T-helper 17 cell (primary cell): ENCODE measurements around the gene TTLL1. TPM values are rescaled to one million over a fixed set of nuclear protein-coding genes. Genes with fewer than 3 reads are reported as not detected.
"Not testable (repeated sequence)": the region's sequence is repeated elsewhere in the genome, so short reads cannot be mapped to it uniquely, and the experiment has no call there.

Experiments used
- ATAC-seq: fragments of 150-1000 bp; cut with Tn5 transposase; 2 replicates; pipeline ENCODE4 v1.10.0; 2021; ENCODE audit warnings: mild to moderate bottlenecking, moderate library complexity
- DNase-seq, 3 donors: peaks; one replicate each; pipeline versions ENCODE4 v3.0.0 to v3.0.0-alpha.2; 2020 to 2021
- H3K9me3 ChIP-seq: one replicate; pipeline ENCODE4 v1.7.0; 2013; ENCODE audit warnings: low read length, mild to moderate bottlenecking; ENCODE audit not compliant: control insufficient read depth, poor library complexity, severe bottlenecking
- H3K27ac Mint-ChIP-seq: one replicate; pipeline ENCODE4 v1.8.0; 2022; ENCODE audit warnings: mild to moderate bottlenecking, moderate library complexity, mixed read lengths
- H3K27me3 Mint-ChIP-seq: one replicate; pipeline ENCODE4 v1.8.0; 2022; ENCODE audit warnings: mixed read lengths
- H3K36me3 Mint-ChIP-seq: one replicate; pipeline ENCODE4 v1.8.0; 2022; ENCODE audit warnings: low read depth, mixed read lengths
- H3K4me1 Mint-ChIP-seq: one replicate; pipeline ENCODE4 v1.8.0; 2022; ENCODE audit warnings: mild to moderate bottlenecking, mixed read lengths
- H3K4me3 Mint-ChIP-seq: one replicate; pipeline ENCODE4 v1.8.0; 2022; ENCODE audit warnings: mild to moderate bottlenecking, moderate library complexity, mixed read lengths
- total RNA-seq, 4 donors: library from RNA in 2 of 4; stranded (reverse) in 2 of 4; gene quantifications; one replicate each; pipeline ENCODE4 v1.2.3 and lab custom pipeline; 2022 to 2026

The TTLL1 gene
- total RNA-seq, 2 donors from 2014 or later: 3.3 to 5.9 TPM

DNA sequence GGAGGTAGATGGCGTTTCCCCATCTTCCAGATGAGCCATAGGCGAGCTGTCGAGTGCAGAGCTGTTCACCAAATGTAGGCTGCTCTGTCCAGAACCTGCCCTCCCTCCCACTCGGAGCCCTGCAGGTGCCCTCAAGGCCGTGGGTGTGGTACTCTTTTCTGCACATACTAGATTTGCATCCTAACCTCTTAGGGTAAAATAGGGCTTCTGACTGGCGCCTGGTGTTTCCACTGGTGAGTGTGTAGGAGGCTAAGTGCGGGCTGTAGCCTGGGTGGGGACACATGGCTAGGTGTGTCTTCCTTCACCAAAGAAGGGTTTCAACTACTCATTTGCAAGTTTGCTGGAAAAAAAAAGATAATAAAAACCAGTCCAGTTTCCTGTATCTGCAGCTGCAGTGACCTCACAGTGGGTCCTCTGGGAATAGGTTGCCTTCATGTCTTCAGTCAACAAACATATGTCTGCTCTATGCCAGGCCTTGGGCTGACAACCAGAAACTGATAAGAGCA lies 29.8 kb upstream of the TTLL1 start:
- no peak overlapping the region for H3K27ac Mint-ChIP-seq
- no peak overlapping the region for H3K4me3 Mint-ChIP-seq
- peak; percentile 16 for ATAC-seq
- H3K9me3 ChIP-seq: no peaks in the 10 kb centered on the region
- no peak for DNase-seq
- no peaks in the 10 kb centered on the region for H3K36me3 Mint-ChIP-seq
- no peaks in the 10 kb centered on the region for H3K27me3 Mint-ChIP-seq
- peaks cover 8% of the 10 kb centered on the region for H3K4me1 Mint-ChIP-seq

DNA sequence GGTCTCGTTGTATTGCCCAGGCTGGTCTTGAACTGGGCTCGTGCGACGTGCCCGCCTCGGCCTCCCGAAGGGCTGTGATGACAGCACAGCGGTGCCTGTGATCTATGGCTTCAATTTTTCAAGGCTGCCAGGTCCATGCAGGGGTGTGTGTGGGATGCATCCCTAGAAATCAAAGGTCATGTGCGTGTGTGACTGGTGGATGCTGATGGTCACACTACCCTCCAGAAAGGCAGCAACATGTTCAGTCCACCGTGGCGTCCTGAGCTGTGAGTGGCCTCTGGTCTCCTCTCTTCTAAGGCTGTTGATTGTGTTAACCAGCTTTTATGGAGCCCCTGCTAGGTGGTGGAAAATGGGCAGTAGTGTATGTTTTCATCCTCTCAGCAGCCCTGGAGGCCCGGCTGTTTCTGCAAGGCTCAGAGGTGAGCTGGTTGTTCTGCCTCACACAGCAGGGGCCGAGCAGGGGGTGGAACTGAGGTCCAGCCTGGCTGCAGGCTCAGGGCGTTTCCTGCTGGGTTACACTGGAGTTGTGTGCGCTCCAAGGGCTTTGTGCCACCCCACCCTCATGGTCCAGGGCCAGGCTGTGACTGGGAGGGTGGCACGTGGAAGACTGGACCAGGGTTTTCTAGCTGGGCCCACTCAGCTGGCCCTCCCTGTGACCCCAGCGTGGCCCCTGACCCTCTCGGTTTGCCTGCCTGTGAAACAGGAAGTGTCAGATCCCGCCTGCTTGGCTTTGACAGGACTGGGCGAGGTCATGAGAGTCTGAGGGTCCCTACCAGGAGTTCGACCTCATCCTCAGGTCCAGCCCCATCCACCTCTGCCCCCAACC lies 29.0 kb upstream of the TTLL1 start:
- Mint-ChIP-seq H3K27me3 (no peaks in the 10 kb centered on the region), H3K36me3 (no peaks in the 10 kb centered on the region), H3K4me3 (no peak overlapping the region), H3K27ac (no peak overlapping the region), H3K4me1 (peaks cover 8% of the 10 kb centered on the region)
- DNase-seq (no peak), ATAC-seq (no peak)
- no peaks in the 10 kb centered on the region for H3K9me3 ChIP-seq

DNA sequence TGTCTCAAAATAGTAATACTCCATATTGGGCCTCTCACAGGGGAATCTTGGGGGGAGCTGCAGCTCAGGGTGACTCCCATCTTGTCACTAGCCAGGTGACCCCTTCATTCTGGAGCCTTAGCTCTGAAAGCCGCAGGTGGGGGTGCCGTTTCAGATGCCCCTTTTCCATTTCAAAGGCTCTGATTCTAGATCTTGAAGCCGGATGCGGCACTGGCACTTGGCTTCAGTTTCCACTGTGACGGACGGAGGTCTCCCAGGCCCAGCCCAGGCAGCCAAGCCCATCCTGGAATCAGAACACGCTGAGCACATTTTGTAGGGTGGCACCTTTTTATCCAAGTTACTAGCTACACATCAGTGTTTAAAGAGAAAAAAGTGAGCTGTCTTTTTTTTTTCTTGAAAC lies 27.7 kb upstream of the TTLL1 start:
- H3K4me3 Mint-ChIP-seq: no peak overlapping the region
- H3K4me1 Mint-ChIP-seq: peaks cover 8% of the 10 kb centered on the region
- DNase-seq (no peak), ATAC-seq (no peak)
- no peak overlapping the region for H3K27ac Mint-ChIP-seq
- no peaks in the 10 kb centered on the region for H3K9me3 ChIP-seq
- H3K27me3 Mint-ChIP-seq: no peaks in the 10 kb centered on the region
- no peaks in the 10 kb centered on the region for H3K36me3 Mint-ChIP-seq

DNA sequence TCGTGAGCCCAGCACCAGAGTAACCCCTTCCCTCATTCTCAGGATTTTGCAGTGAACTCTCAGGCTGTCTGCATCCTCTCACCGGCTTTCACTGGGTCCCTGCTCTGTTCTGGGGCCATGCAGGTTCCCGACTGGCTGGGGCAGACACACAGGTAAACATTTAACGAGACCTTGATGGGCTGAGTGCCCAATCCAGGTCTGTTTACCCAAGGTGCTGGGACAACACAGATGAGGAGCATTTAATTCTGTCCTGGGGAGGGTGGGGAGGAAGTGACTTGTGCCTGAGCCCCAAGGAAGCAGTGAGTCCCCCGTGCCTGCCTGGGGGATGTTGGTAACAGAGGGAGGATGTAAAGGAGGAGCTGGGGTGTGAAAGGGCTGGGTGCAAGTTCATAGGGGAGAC lies 25.8 kb upstream of the TTLL1 start:
- no peak overlapping the region for H3K27ac Mint-ChIP-seq
- H3K4me3 Mint-ChIP-seq: no peak overlapping the region
- H3K36me3 Mint-ChIP-seq: no peaks in the 10 kb centered on the region
- H3K9me3 ChIP-seq: no peaks in the 10 kb centered on the region
- peaks cover 11% of the 10 kb centered on the region for H3K4me1 Mint-ChIP-seq
- no peaks in the 10 kb centered on the region for H3K27me3 Mint-ChIP-seq
- no peak for DNase-seq
- ATAC-seq: no peak

DNA sequence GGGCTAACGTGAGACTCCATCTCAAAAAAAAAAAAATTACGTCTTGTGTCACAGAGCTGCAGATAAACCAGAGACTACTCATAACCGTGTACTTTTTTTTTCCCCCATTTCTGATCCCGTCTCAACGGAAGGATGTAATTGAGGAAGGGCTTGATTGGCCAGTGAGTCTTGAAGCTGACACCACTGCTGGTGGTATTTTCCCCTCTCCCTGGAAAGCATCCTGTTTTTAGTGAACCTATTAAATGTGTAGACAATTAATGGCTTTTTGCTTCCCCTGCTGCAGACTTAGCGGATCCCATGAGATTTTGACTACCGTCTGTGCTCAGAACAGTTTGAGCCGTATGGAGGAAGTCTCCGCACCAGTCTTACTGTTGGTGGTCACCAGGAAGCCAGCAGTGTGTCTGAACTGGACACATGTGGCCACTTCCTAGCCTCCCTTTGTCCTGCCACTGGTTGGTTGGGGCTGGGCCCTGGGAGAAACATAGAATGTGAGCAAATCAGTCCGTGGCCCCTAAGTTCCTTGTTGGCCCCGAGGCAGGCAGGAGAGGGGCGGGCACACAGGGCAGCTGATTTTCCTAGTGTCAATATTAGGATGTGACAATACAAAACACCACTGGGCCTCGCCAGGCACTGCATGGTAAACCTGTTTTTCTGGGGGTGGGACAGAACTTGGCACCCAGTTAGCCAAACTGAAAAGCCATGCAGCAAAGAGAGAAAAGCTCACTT lies 24.5 kb upstream of the TTLL1 start:
- H3K9me3 ChIP-seq: no peaks in the 10 kb centered on the region
- no peak for DNase-seq
- no peaks in the 10 kb centered on the region for H3K27me3 Mint-ChIP-seq
- no peak overlapping the region for H3K4me3 Mint-ChIP-seq
- no peak for ATAC-seq
- no peak overlapping the region for H3K27ac Mint-ChIP-seq
- H3K4me1 Mint-ChIP-seq: peaks cover 7% of the 10 kb centered on the region
- H3K36me3 Mint-ChIP-seq: no peaks in the 10 kb centered on the region

DNA sequence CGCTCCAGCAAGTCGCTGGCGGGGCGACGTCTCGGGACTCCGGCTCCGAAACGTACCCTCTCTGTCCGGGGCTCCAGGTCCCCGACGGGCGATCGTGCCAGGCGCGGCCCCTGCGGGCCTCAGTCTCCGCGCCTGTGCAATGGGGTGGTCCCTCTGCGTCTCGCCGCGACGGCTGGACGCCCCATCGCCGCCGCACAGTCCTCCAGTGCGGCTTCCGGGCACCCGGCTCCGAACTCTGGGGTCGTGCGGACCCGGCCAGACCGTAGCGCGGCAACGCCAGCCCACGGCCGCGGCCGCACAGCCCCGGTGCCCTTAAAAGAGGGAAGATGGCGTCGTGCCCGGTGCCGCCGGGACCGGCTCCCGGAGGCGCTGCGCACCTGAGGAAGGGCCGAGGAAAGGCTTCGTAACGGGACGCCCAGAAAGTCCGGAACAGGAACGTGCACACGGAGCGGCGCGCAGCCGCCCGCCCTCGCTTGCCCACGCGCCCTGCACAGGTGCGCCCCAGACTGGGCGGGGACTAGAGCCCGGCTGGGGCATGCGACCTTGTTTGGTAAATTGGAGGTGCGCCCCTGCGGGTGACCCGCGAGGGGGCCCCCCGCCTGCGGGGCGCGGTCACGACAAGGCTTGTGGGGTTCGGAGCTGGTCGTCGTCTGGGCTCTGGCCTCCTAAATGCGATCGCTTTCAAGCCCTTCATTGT lies 21.9 kb upstream of the TTLL1 start:
- DNase-seq: peak; percentile 34 to 40 (median 39)
- no peaks in the 10 kb centered on the region for H3K9me3 ChIP-seq
- peak; percentile 86 for ATAC-seq
- Mint-ChIP-seq H3K27ac (no peak overlapping the region), H3K4me3 (peak overlapping the region; percentile 73), H3K36me3 (no peaks in the 10 kb centered on the region), H3K27me3 (no peaks in the 10 kb centered on the region), H3K4me1 (peaks cover 8% of the 10 kb centered on the region)

DNA sequence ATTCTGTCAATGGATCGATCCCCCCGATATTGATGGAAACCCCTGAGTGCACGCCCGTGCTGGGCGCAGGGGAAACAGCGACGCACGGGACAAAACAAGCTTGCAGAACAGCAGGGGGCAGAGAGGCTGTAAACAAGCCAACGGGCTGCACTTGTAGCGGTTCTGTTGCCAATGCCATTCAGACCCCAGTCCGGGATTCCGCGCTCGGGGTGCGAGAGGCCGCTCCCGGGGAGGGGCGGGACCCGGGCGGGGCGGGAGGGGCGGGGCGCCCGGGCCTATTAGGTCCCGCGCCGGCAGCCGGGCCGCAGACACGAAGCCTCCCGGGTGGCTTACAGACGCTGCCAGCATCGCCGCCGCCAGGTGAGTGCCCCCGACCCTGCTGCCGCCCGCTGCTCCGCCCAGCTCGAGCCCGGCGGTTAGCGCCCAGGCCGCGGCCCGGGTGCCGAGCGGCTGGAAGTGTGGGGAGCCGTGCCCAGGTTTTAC lies 21.3 kb upstream of the TTLL1 start, which contains the start of gene BIK:
TSS of gene BIK (plus strand) at position 307 of the 483 bp plus-strand sequence. CDS start 13,273 bp downstream, outside the sequence.
- H3K4me1 Mint-ChIP-seq: peaks cover 8% of the 10 kb centered on the region
- H3K27me3 Mint-ChIP-seq: no peaks in the 10 kb centered on the region
- DNase-seq: peak; percentile 19 to 37 (median 36)
- peak within 1 kb of the TSS; percentile 86 for H3K4me3 Mint-ChIP-seq
- H3K9me3 ChIP-seq: no peaks in the 10 kb centered on the region
- ATAC-seq: peak; percentile 65
- no peaks in the 10 kb centered on the region for H3K36me3 Mint-ChIP-seq
- H3K27ac Mint-ChIP-seq: no peak within 1 kb of the TSS

DNA sequence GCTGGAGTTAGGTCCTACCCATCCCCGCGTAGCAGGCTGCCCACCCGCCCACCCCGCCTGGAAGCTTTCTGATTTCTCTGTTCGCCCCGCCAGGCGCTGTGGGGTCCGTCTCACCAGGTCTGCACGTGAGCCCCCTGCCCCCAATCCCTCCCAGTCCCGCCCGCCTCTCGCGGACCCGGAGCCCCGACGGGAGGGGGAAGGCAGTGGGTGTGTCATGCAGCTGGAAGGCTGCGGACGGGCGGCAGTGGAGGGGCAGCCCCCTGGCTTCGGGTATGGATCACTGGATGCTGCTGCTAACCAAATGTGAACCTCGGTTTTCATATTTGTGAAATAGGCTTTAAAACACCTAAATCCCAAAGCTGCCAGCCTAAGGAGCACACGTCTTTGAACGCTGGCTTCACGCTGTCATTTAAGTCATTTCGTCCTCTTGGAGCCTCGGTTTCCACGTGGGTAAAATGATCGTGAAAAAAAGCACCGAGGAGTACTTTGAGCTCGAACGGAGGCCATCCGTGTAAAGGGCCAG lies 20.8 kb upstream of the TTLL1 start:
- no peak for ATAC-seq
- Mint-ChIP-seq H3K27me3 (no peaks in the 10 kb centered on the region), H3K4me1 (peaks cover 10% of the 10 kb centered on the region), H3K36me3 (no peaks in the 10 kb centered on the region), H3K4me3 (peak overlapping the region; percentile 86), H3K27ac (no peak overlapping the region)
- H3K9me3 ChIP-seq: no peaks in the 10 kb centered on the region
- DNase-seq: no peak

DNA sequence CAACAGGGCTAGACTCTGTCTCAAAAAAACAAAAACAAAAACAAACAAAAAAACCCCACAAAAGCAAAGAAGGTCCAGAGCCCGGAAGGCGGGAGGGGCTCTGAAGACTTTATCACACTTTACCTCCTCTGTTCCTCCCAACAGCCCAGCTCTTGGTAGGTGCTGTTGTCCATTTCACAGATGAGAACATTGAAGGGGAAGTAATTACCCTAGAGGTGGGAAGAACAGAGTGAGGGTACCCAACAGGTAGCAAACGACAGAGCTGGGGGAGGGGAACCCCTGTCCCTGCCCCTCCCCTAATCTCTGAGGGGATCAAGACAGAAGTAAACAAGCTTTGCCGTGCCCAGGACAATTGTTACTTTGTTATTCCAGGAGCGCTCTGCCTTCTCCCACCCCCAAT lies 20.3 kb upstream of the TTLL1 start:
- Mint-ChIP-seq H3K4me3 (peak overlapping the region; percentile 74), H3K27ac (no peak overlapping the region), H3K4me1 (peaks cover 11% of the 10 kb centered on the region), H3K27me3 (no peaks in the 10 kb centered on the region), H3K36me3 (no peaks in the 10 kb centered on the region)
- ATAC-seq (no peak), DNase-seq (no peak)
- no peaks in the 10 kb centered on the region for H3K9me3 ChIP-seq

DNA sequence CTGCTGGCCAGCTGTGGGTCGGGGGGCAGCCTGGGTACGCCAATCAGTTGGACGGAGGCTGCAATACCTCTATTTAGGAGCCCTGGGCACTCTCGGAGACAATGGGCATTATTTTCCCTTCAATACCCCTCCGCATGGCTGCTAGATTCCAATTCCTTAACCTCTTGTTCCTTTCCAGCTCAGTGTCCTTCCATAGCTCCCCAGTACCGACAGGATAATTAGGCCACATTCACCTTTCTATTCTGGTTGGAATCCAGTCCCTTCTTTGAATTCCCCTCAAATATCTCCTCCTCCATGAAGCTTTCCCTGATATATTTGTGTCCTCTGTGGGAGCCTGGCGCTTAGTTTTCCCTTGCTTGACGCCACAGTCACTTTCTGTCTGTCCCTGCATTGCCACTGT lies 17.1 kb upstream of the TTLL1 start:
- ATAC-seq (no peak), DNase-seq (no peak)
- Mint-ChIP-seq H3K4me3 (no peak overlapping the region), H3K27ac (no peak overlapping the region), H3K36me3 (no peaks in the 10 kb centered on the region), H3K4me1 (peaks cover 17% of the 10 kb centered on the region), H3K27me3 (no peaks in the 10 kb centered on the region)
- no peaks in the 10 kb centered on the region for H3K9me3 ChIP-seq

DNA sequence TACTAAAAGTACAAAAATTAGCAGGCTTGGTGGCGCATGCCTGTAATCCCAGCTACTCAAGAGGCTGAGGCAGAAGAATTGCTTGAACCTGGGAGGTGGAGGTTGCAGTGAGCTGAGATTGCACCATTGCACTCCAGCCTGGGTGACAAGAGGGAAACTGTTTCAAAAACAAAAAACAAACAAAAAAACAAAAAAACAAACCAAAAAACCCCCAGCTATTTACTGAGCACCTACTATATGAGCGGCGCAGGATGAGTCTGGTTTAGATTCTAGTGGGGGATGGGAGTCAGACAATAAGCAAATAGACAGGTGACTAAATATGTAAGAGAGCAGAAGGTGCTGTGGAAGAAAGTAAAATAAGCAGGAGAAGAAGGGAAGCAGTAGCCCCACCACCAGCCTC lies 15.8 kb upstream of the TTLL1 start:
- peak overlapping the region; percentile 72 for H3K27ac Mint-ChIP-seq
- H3K4me1 Mint-ChIP-seq: peaks cover 17% of the 10 kb centered on the region

DNA sequence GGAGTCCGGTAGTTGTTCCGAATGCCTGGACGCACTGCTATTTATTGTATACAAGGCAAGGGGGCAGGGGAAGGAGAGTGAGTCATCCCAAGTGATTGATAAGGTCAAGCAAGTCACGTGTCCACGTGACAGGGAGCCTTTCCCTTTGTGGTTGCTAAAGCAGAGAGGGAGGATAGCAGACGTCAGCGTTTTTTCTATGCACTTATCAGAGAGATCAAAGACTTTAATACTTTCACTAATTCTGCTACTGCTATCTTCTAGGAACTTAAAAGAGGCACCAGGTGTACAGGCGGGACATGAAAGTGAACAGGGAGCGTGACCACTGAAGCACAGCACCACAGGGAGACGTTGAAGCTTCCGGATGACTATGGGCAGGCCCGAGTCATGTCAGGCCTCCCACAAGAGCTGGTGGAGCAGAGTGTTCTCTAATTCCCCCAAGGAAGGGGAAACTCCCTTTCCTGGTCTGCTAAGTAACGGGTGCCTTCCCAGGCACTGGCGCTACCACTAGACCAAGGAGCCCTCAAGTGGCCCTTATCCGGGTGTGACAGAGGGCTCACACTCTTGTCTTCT lies 14.9 kb upstream of the TTLL1 start:
- not testable (repeated sequence) for H3K9me3 ChIP-seq, H3K36me3 Mint-ChIP-seq, H3K27me3 Mint-ChIP-seq
- DNase-seq: peak in 1 of 3 donors; percentile 25
- peaks cover 17% of the 10 kb centered on the region for H3K4me1 Mint-ChIP-seq
- H3K27ac Mint-ChIP-seq: peak overlapping the region; percentile 72
- ATAC-seq: peak; percentile 90
- H3K4me3 Mint-ChIP-seq: peak overlapping the region; percentile 33

More for the DNA sequence above, 15.8 kb upstream of the TTLL1 start:
- not testable (repeated sequence) for H3K9me3 ChIP-seq, H3K4me3 Mint-ChIP-seq, ATAC-seq, H3K27me3 Mint-ChIP-seq, H3K36me3 Mint-ChIP-seq, DNase-seq
